LNCaP clone FGC (cell line): ENCODE results near the gene WEE2.

ENCODE experiments used
- DNase-seq: peaks from one replicate; pipeline ENCODE4 v3.0.0-alpha.2; 2011; ENCODE audit warnings: low read depth
- H3K4me3 ChIP-seq: 2 replicates; pipeline ENCODE4 v1.5.1; 2011; ENCODE audit warnings: mild to moderate bottlenecking, low read depth, low read length, control low read depth
- CTCF ChIP-seq: IDR thresholded peaks from 2 replicates; pipeline ENCODE4 v1.5.1; 2012; ENCODE audit warnings: mild to moderate bottlenecking; ENCODE audit not compliant: control insufficient read depth, insufficient read depth; ENCODE audit errors: extremely low read depth

The WEE2 gene

DNA sequence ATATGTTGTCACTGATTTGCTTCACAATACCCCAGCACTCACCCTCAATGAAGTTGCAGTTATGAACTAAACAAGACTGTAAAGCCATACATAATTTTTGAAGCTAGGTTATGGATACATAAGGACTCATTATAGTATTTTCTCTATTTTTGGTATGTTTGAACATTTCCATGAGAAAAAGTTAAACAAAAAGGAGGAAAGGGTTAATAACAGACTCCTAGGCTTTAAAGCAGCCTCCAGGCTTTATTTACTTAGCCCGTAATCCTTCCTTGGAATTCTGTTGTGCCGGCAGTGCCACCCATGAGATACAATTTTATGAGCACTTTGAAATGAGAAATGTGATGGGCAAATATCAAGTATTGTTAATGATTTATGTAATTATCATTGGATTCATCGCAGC is 4.0 kb upstream of the WEE2 start:
- H3K4me3 ChIP-seq: no peak overlapping the region
- TF ChIP-seq CTCF: no peak
- DNase-seq: no peak

- no peak for TF ChIP-seq CTCF
- no peak for DNase-seq
- H3K4me3 ChIP-seq: no peak overlapping the region
Measured at GRCh38 chr7:141704741-141705140, 3.4 kb upstream of the WEE2 start.

GRCh38 chr7:141706239-141707064 is 1.7 kb upstream of the WEE2 start:
- no peak for DNase-seq
- TF ChIP-seq CTCF: no peak
- H3K4me3 ChIP-seq: no peak overlapping the region

DNA sequence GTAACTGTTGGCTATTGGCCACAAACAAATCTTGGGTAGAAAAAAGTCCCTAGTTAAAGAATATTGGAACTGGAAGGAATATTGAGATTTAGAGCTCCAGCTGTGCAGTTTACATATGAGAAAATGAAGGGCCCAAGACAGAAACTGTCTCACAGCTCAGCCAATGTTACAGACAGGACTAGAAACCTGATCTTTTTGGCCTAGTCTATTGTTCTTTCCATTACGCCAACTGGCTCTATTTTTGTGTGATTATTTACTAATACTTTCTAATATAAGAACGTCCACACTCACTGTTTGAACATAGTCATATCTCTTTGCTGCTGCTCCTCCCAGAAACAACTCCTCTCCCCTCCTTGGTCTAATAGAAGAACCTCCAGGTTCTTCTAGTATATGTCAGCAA is 1.2 kb downstream of the WEE2 start:
- TF ChIP-seq CTCF: no peak
- no peak overlapping the region for H3K4me3 ChIP-seq
- no peak for DNase-seq

- TF ChIP-seq CTCF: no peak
- no peak for DNase-seq
- H3K4me3 ChIP-seq: no peak overlapping the region
Measured at GRCh38 chr7:141709749-141710148, 1.6 kb downstream of the WEE2 start.

- no peak for DNase-seq
- no peak overlapping the region for H3K4me3 ChIP-seq
- TF ChIP-seq CTCF: no peak
Measured at GRCh38 chr7:141710301-141710700, 2.1 kb downstream of the WEE2 start.
